ENCODE results near the gene SOD1. TPM values are rescaled to one million over a fixed set of nuclear protein-coding genes. Genes with fewer than 3 reads are reported as not detected.
"Not testable (repeated sequence)": the region's sequence is repeated elsewhere in the genome, so short reads cannot be mapped to it uniquely, and the experiment has no call there.

SOD1 gene
- total and polyA plus RNA-seq, 2 donors (not counting 3 experiments of a cell fraction or from before 2014, with no cell fraction given), result 198 to 268 TPM

GRCh38 chr21:31665397-31665796, 5.9 kb downstream of the SOD1 start:
- CTCF ChIA-PET, result no interaction called here
- H3K9me3 ChIP-seq (replicated peaks; ENCODE audit: control insufficient read depth, insufficient read depth, low read length), result no peaks in the 10 kb centered on the region
- H3K4me1 ChIP-seq (ENCODE audit: control insufficient read depth, extremely low read depth, insufficient read depth, low read length), result peaks cover 20% of the 10 kb centered on the region
- FAIRE-seq (no peak), DNase-seq (ENCODE audit: low read depth, low spot score) (no peak)
- peaks cover 37% of the 10 kb centered on the region for H3K79me2 ChIP-seq (ENCODE audit: control insufficient read depth, insufficient read depth, low read length)
- H4K20me1 ChIP-seq (replicated peaks; ENCODE audit: control insufficient read depth, extremely low read depth, insufficient read depth, low read length), result no peaks in the 10 kb centered on the region
- intact Hi-C loops (cut with micrococcal nuclease), result no loop called here
- no peaks in the 10 kb centered on the region for H3K27me3 ChIP-seq (ENCODE audit: control insufficient read depth in 2 of 2, insufficient read depth in 2 of 2, low read length in 2 of 2)
- H3K27ac ChIP-seq (ENCODE audit: insufficient read depth, low read depth, low read length), result no peak overlapping the region
- POLR2A ChIA-PET, result no interaction called here
- H3K4me3 ChIP-seq (replicated peaks in 1 of 3; ENCODE audit: insufficient read depth in 1 of 3, low read depth in 1 of 3, low read length in 3 of 3), result no peak overlapping the region
- no TSS peak for BruUV-seq (replicated peaks)
- H2AFZ ChIP-seq (ENCODE audit: low read depth, low read length), result no peak overlapping the region
- no peak overlapping the region for H3K9ac ChIP-seq (replicated peaks; ENCODE audit: extremely low read depth, insufficient read depth, low read length)
- H3K4me2 ChIP-seq (ENCODE audit: insufficient read depth, low read length), result no peak overlapping the region
- H3K9me1 ChIP-seq (replicated peaks; ENCODE audit: control insufficient read depth, extremely low read depth, insufficient read depth, low read length), result no peaks in the 10 kb centered on the region
- TF ChIP-seq JUN (IDR thresholded peaks at IDR 0.05; ENCODE audit: borderline replicate concordance, insufficient read depth, insufficient read length, low read depth), result no peak
- TF ChIP-seq POLR2AphosphoS5 (IDR thresholded peaks at IDR 0.05; ENCODE audit: insufficient read depth, low read depth, low read length), result no peak
- TF ChIP-seq GATA2 (IDR thresholded peaks at IDR 0.05; ENCODE audit: insufficient read depth, insufficient read length, low read depth, low read length), result no peak
- no peak for TF ChIP-seq CTCF (IDR thresholded peaks at IDR 0.05; ENCODE audit: extremely low read depth in 1 of 2, insufficient read depth in 1 of 2, low read depth in 1 of 2, low read length in 2 of 2)
- TF ChIP-seq FOS (IDR thresholded peaks at IDR 0.05; ENCODE audit: borderline replicate concordance, insufficient read depth, low read length), result no peak
- TF ChIP-seq EZH2 (IDR thresholded peaks at IDR 0.05; ENCODE audit: borderline replicate concordance, low read depth, low read length, severe bottlenecking), result no peak
- TF ChIP-seq MYC (IDR thresholded peaks at IDR 0.05; ENCODE audit: low read depth, low read length), result no peak
- no peak for TF ChIP-seq POLR2A (IDR thresholded peaks at IDR 0.05; ENCODE audit: low read depth, low read length)
- H3K36me3 ChIP-seq (ENCODE audit: control insufficient read depth in 2 of 2, extremely low read depth in 1 of 2, insufficient read depth in 2 of 2, low read length in 2 of 2), result peaks cover 2 to 13% of the 10 kb centered on the region in 2 experiments
- dilution Hi-C loops (cut with MboI; ENCODE audit: extremely low pct_ligation_motif_present, low sequenced_read_pairs), result no loop called here

GRCh38 chr21:31665869-31666268, 6.4 kb downstream of the SOD1 start:
- H2AFZ ChIP-seq (ENCODE audit: low read depth, low read length); dilution Hi-C loops (cut with MboI; ENCODE audit: extremely low pct_ligation_motif_present, low sequenced_read_pairs); H3K9me3 ChIP-seq (replicated peaks; ENCODE audit: control insufficient read depth, insufficient read depth, low read length); H3K9me1 ChIP-seq (replicated peaks; ENCODE audit: control insufficient read depth, extremely low read depth, insufficient read depth, low read length); H3K4me3 ChIP-seq (replicated peaks in 1 of 3; ENCODE audit: insufficient read depth in 1 of 3, low read depth in 1 of 3, low read length in 3 of 3); H3K27ac ChIP-seq (ENCODE audit: insufficient read depth, low read depth, low read length); FAIRE-seq; H3K4me2 ChIP-seq (ENCODE audit: insufficient read depth, low read length); H3K27me3 ChIP-seq (ENCODE audit: control insufficient read depth in 2 of 2, insufficient read depth in 2 of 2, low read length in 2 of 2); POLR2A ChIA-PET; H4K20me1 ChIP-seq (replicated peaks; ENCODE audit: control insufficient read depth, extremely low read depth, insufficient read depth, low read length); intact Hi-C loops (cut with micrococcal nuclease); BruUV-seq (replicated peaks); H3K9ac ChIP-seq (replicated peaks; ENCODE audit: extremely low read depth, insufficient read depth, low read length); CTCF ChIA-PET; DNase-seq (ENCODE audit: low read depth, low spot score): not testable (repeated sequence)
- Histone ChIP-seq H3K4me1 (ENCODE audit: control insufficient read depth, extremely low read depth, insufficient read depth, low read length) (peaks cover 16% of the 10 kb centered on the region), H3K79me2 (ENCODE audit: control insufficient read depth, insufficient read depth, low read length) (peaks cover 33% of the 10 kb centered on the region), H3K36me3 (ENCODE audit: control insufficient read depth in 2 of 2, extremely low read depth in 1 of 2, insufficient read depth in 2 of 2, low read length in 2 of 2) (peaks cover 2 to 13% of the 10 kb centered on the region in 2 experiments)

Measured in endothelial cell of umbilical vein (primary cell).